IPS-15b (cell line): ENCODE measurements around the gene ZNF324.

Experiments
- H3K27me3 ChIP-seq: one replicate; pipeline ENCODE4 v1.6.1; 2013; ENCODE audit warnings: low read length; ENCODE audit not compliant: control insufficient read depth, insufficient read depth
- H3K36me3 ChIP-seq: one replicate; pipeline ENCODE4 v1.6.1; 2013; ENCODE audit warnings: low read length; ENCODE audit not compliant: control insufficient read depth, insufficient read depth
- H3K4me1 ChIP-seq: one replicate; pipeline ENCODE4 v1.6.1; 2013; ENCODE audit warnings: mild to moderate bottlenecking, low read length; ENCODE audit not compliant: control insufficient read depth, insufficient read depth
- H3K4me3 ChIP-seq: one replicate; pipeline ENCODE4 v1.5.1; 2013; ENCODE audit warnings: low read depth, low read length
- H3K9ac ChIP-seq: one replicate; pipeline ENCODE4 v1.6.1; 2013; ENCODE audit warnings: low read depth, mild to moderate bottlenecking, low read length
- H3K9me3 ChIP-seq: one replicate; pipeline ENCODE4 v1.6.1; 2013; ENCODE audit warnings: mild to moderate bottlenecking, low read length; ENCODE audit not compliant: control insufficient read depth, insufficient read depth

ZNF324 gene

GRCh38 chr19:58474997-58475713, 8.3 kb downstream of the ZNF324 start:
- Histone ChIP-seq H3K4me3 (peak overlapping the region; percentile 91), H3K9me3 (no peaks in the 10 kb centered on the region), H3K4me1 (peaks cover 2% of the 10 kb centered on the region), H3K27me3 (no peaks in the 10 kb centered on the region), H3K9ac (peak overlapping the region; percentile 16), H3K36me3 (peaks cover 13% of the 10 kb centered on the region)

DNA sequence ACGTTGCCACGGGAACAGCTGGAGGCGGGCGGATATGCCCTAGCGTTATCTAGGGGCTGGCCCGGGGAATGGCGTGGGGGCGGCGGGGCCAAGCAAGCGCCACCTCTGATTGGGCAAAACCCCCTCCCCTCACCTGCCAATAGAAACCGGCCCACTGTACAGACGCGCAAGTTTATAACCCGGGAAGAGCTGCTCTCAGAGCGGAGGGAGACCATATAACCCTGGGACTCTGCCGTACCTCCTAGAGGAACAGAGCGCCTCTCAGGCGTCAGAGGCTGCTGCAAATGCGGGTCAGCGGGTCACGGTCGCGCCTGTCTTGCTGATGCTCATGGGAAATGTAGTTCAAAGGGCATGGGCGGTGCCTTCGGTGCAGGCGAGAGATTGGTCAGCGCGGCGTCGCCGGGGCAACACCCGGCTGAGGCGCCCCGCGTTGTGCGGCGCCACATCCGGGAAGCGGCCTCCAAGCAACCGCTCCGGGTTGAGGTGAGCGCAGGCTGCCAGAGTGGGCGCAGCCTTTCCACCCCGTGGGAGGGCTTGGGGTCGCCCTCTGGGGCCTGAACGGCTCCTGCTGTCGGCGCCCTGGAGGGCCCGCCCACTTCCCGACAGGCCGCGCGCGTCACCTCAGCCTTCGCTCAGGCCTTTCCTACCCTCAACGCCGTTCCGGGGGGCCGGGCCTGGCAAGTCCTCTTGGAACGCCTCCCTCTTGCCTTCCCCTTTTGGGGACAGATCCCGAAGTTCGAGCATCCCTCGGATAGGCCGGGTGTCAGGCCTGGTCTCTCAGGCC, 9.0 kb downstream of the ZNF324 start, which contains the start of gene ZNF446:
ZNF446 (plus strand) TSS at position 639 of the 784 bp plus-strand sequence. CDS start 867 bp downstream, outside the sequence.
- Histone ChIP-seq H3K27me3 (no peaks in the 10 kb centered on the region), H3K4me1 (peaks cover 2% of the 10 kb centered on the region), H3K9ac (peak within 1 kb of the TSS; percentile 85), H3K4me3 (peak within 1 kb of the TSS; percentile 91), H3K36me3 (peaks cover 11% of the 10 kb centered on the region), H3K9me3 (no peaks in the 10 kb centered on the region)

DNA sequence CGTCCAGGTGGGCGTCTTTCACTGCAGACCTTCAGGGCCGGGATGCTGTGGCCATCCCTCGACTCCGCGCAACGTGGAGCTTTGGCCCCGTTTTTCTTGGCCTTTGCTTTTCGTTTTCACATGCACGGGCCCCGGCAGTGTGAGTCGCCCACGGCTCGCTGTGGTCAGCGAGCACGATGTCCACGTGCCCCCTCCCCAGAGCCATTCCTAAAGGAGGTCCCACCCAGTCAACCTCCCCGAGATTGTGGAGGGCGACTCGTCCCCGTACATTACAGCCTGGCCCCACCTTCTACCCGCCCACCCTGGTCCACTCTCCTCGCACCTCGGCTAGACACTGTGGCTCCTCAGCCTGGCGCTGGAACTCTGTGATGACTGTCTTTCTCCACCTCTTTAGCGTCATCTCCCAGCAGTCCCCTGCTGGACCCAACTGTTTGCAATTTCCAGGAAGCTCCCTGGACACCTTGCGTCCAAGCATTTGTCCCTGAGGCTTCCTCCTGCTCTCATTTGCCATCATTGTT, 9.7 kb downstream of the ZNF324 start:
- peaks cover 2% of the 10 kb centered on the region for H3K4me1 ChIP-seq
- no peaks in the 10 kb centered on the region for H3K27me3 ChIP-seq
- H3K4me3 ChIP-seq = peak overlapping the region; percentile 91
- peaks cover 10% of the 10 kb centered on the region for H3K36me3 ChIP-seq
- H3K9me3 ChIP-seq = no peaks in the 10 kb centered on the region
- H3K9ac ChIP-seq = peak overlapping the region; percentile 85

DNA sequence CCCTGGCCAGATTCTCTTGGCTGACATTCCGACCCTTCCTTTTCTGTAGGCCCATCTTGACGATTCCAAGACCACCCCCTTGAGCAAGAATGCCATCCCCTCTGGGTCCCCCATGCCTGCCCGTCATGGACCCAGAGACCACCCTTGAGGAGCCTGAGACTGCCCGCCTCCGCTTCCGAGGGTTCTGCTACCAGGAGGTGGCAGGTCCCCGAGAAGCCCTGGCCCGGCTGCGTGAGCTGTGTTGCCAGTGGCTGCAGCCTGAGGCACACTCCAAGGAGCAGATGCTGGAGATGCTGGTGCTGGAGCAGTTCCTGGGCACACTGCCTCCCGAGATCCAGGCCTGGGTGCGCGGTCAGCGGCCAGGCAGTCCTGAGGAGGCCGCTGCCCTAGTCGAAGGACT, 10.2 kb downstream of the ZNF324 start:
- H3K27me3 ChIP-seq = no peaks in the 10 kb centered on the region
- peaks cover 6% of the 10 kb centered on the region for H3K36me3 ChIP-seq
- H3K4me3 ChIP-seq = peak overlapping the region; percentile 91
- H3K9me3 ChIP-seq = no peaks in the 10 kb centered on the region
- peaks cover 2% of the 10 kb centered on the region for H3K4me1 ChIP-seq
- no peak overlapping the region for H3K9ac ChIP-seq

- Histone ChIP-seq H3K36me3 (peaks cover 3% of the 10 kb centered on the region), H3K9ac (no peak overlapping the region), H3K4me3 (no peak overlapping the region), H3K27me3 (no peaks in the 10 kb centered on the region), H3K4me1 (peaks cover 2% of the 10 kb centered on the region), H3K9me3 (no peaks in the 10 kb centered on the region)
These were observed 11.0 kb downstream of the ZNF324 start for GRCh38 chr19:58477871-58478270.

GRCh38 chr19:58479303-58479702, 12.4 kb downstream of the ZNF324 start:
- no peak overlapping the region for H3K9ac ChIP-seq
- H3K36me3 ChIP-seq = peaks cover 3% of the 10 kb centered on the region
- peaks cover 2% of the 10 kb centered on the region for H3K4me1 ChIP-seq
- no peaks in the 10 kb centered on the region for H3K27me3 ChIP-seq
- no peaks in the 10 kb centered on the region for H3K9me3 ChIP-seq
- H3K4me3 ChIP-seq = no peak overlapping the region

DNA sequence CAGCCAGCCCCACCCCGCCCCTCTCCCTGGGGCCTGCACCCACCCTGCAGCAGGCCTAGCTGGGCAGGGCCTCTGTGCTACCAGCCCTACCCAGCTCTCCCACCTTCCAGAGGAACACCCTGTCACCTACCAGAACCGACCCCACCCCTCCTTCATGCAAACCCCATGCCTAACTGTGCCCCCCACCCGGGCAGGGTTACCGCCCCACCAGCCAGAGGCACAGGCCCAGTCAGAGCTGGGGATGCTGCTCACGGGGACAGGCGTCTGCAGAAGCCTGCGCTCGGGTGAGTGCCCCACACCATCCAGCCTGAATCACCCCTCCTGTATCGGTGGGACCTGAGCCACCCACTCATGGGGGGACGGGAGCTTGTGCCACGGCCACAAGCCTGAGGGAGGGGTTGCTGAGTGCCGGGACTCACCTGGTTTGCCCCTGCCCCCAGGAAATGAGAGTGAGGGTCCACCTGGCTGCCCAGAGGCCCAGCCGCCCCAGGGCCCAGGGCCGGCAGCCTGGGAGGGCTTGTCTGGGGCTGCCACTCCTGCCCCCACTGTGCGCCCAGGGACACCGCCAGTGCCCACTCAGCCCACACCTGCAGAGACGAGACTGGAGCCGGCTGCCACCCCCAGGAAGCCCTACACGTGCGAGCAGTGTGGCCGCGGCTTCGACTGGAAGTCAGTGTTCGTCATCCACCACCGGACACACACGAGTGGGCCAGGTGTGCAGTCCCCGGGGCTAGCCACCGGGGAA, 13.0 kb downstream of the ZNF324 start:
- Histone ChIP-seq H3K36me3 (peaks cover 3% of the 10 kb centered on the region), H3K27me3 (no peaks in the 10 kb centered on the region), H3K4me3 (no peak overlapping the region), H3K4me1 (peaks cover 2% of the 10 kb centered on the region), H3K9ac (no peak overlapping the region), H3K9me3 (no peaks in the 10 kb centered on the region)

DNA sequence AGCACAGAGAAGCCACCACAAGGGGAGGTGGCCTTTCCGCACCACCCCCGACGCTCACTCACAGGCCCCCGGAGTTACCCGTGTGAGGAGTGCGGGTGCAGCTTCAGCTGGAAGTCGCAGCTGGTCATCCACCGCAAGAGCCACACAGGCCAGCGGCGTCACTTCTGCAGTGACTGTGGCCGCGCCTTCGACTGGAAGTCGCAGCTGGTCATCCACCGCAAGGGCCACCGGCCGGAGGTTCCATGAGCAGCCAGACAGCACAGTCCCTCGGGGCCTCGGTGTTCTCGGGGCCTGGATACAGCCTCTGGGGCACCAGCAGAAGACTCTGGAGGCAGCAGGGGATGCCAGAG, 13.6 kb downstream of the ZNF324 start:
- Histone ChIP-seq H3K4me3 (no peak overlapping the region), H3K27me3 (no peaks in the 10 kb centered on the region), H3K36me3 (peaks cover 3% of the 10 kb centered on the region), H3K9ac (no peak overlapping the region), H3K9me3 (no peaks in the 10 kb centered on the region), H3K4me1 (peaks cover 2% of the 10 kb centered on the region)

DNA sequence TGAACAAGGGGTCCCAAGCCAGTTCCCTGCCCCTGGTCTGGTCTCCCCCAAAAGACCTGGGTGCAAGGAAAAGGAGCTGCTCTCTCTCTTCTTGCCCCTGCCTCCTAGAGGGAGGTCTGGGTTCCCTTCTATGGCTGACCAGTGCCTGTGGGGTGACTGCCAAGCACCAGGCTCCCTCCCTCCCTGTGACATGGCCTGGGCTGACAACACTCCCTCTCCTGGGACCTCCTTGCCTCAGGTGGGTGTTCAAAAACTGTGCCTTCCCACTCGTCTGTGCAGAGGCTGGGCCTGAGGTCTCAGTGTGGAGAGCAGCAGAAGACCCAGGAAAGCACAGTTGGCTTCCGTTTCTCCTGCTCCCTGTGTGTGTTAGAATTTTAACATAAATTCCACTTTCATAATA, 14.0 kb downstream of the ZNF324 start:
- no peaks in the 10 kb centered on the region for H3K27me3 ChIP-seq
- no peak overlapping the region for H3K4me3 ChIP-seq
- H3K9me3 ChIP-seq = no peaks in the 10 kb centered on the region
- H3K9ac ChIP-seq = no peak overlapping the region
- H3K36me3 ChIP-seq = peaks cover 3% of the 10 kb centered on the region
- peaks cover 2% of the 10 kb centered on the region for H3K4me1 ChIP-seq

GRCh38 chr19:58482372-58482771, 15.5 kb downstream of the ZNF324 start:
- Histone ChIP-seq H3K4me1 (no peaks in the 10 kb centered on the region), H3K9me3 (no peaks in the 10 kb centered on the region), H3K27me3 (no peaks in the 10 kb centered on the region), H3K36me3 (peaks cover 3% of the 10 kb centered on the region), H3K4me3 (no peak overlapping the region), H3K9ac (no peak overlapping the region)

DNA sequence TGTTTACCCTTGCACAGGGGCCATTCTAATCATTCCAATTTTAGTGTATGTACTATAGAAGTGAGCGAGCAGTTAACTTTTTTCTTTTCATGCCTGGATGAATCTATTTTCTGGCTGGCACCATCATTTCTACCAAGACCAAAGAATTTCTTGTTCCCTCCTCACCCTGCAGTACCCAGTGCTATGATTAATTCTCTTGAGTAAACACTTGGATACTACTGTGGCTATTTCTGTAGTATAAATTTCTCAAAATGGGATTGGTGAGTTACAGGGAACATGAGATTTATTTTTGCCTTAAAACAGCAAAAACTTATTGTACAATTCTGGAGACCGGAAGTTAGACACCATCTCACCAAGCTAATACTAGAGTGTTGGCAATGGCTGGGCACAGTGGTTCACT, 16.9 kb downstream of the ZNF324 start:
- Histone ChIP-seq H3K4me1 (no peaks in the 10 kb centered on the region), H3K9me3 (no peaks in the 10 kb centered on the region), H3K4me3 (no peak overlapping the region), H3K36me3 (peaks cover 3% of the 10 kb centered on the region), H3K9ac (no peak overlapping the region), H3K27me3 (no peaks in the 10 kb centered on the region)
